Prostate gland (tissue), 2 donors: ENCODE results near the gene TEX52. TPM values are rescaled to one million over a fixed set of nuclear protein-coding genes. Genes with fewer than 3 reads are reported as not detected.

Source experiments
- DNase-seq: peaks from one replicate; pipeline ENCODE4 v3.0.0-alpha.2; 2019; ENCODE audit warnings: low spot score
- H3K27ac ChIP-seq, 2 donors: fragments of 200-600 bp; sonication (generic); 2 replicates each; pipeline ENCODE4 v1.5.1; 2017 to 2019
- H3K27me3 ChIP-seq: fragments of 200-600 bp; sonication (generic); replicated peaks from 2 replicates; pipeline ENCODE4 v1.5.1; 2019; ENCODE audit not compliant: insufficient read depth
- H3K36me3 ChIP-seq, 2 donors: fragments of 200-600 bp; sonication (generic); 1 replicate in 1 of 2; 2 replicates in 1 of 2; pipeline versions ENCODE4 v1.5.1 to v1.8.1; 2017 to 2019
- H3K4me1 ChIP-seq: fragments of 200-600 bp; sonication (generic); replicated peaks from 2 replicates; pipeline ENCODE4 v1.5.1; 2019
- H3K4me3 ChIP-seq, 2 donors: fragments of 200-600 bp; sonication (generic); 2 replicates each; pipeline ENCODE4 v1.5.1; 2017 to 2019
- H3K9me3 ChIP-seq: fragments of 200-600 bp; sonication (generic); 2 replicates; pipeline ENCODE4 v1.5.1; 2017
- POLR2A ChIP-seq: fragments of 450-650 bp; IDR thresholded peaks from one replicate; pipeline ENCODE4 v1.6.1; 2016; ENCODE audit warnings: antibody characterized with exemption, mild to moderate bottlenecking
- POLR2AphosphoS5 ChIP-seq: sonication (generic); formaldehyde crosslinking; IDR thresholded peaks from one replicate; pipeline ENCODE4 v1.6.1; 2017; ENCODE audit warnings: antibody characterized with exemption
- WGBS: methylation state at CpG from one replicate; pipeline ENCODE4 v1.1.5; 2018; 5-methylcytosine and 5-hydroxymethylcytosine counted together
- intact Hi-C: fragments of 100-400 bp; cut with DNase I; formaldehyde crosslinking; loops from one replicate; pipeline ENCODE4 v1.14.2; 2022
- total RNA-seq, 2 donors: library from RNA; depleted of rRNA; stranded (reverse); fragments of >200 nt; gene quantifications; one replicate each; pipeline ENCODE4 v1.1.0, GENCODE V29; 2016
- TF ChIP-seq, protein P1 (sequence below), 4 experiments: fragments of 200-600 bp in 2 of 4; fragments of 450-650 bp in 2 of 4; sonication (generic) in 2 of 4; IDR thresholded peaks; 1 replicate in 3 of 4; 2 replicates in 1 of 4; pipeline ENCODE4 v1.5.1; 2016 to 2019; ENCODE audit warnings: antibody characterized with exemption in 4 of 4, mild to moderate bottlenecking in 2 of 4, moderate library complexity in 2 of 4

The TEX52 gene
- total RNA-seq, 2 donors from 2014 or later = 0.85 TPM; not detected in 1

DNA sequence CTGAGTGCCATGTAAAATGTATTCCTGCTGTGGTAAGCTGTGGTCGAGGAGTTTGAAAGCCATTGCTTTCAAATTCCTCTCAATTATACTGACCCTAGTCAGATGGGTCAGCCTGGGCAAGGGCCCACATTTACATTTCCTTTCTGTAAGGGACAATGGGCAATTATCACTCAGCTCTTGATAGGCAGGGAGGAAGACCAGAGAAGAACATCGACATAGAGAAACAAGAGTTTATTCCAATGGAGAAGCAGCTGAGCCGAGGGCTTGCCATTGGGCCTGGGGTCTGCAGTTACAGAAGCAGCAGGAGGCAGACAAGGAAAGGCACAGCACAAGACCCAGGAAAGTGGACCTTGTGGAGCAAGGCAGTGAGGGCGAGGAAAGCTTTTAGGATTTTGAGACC, 31.7 kb downstream of the TEX52 start:
- WGBS = 63% methylated on average over 4 of the region's 4 CpGs
- intact Hi-C loops = no loop called here
- Histone ChIP-seq H3K4me1 (no peaks in the 10 kb centered on the region), H3K4me3 (no peak overlapping the region), H3K9me3 (no peaks in the 10 kb centered on the region), H3K36me3 (peaks cover 6 to 26% of the 10 kb centered on the region in 2 donors), H3K27ac (no peak overlapping the region), H3K27me3 (no peaks in the 10 kb centered on the region)
- DNase-seq = no peak
- TF ChIP-seq POLR2A (no peak), POLR2AphosphoS5 (no peak)
- TF ChIP-seq, protein P1, sequence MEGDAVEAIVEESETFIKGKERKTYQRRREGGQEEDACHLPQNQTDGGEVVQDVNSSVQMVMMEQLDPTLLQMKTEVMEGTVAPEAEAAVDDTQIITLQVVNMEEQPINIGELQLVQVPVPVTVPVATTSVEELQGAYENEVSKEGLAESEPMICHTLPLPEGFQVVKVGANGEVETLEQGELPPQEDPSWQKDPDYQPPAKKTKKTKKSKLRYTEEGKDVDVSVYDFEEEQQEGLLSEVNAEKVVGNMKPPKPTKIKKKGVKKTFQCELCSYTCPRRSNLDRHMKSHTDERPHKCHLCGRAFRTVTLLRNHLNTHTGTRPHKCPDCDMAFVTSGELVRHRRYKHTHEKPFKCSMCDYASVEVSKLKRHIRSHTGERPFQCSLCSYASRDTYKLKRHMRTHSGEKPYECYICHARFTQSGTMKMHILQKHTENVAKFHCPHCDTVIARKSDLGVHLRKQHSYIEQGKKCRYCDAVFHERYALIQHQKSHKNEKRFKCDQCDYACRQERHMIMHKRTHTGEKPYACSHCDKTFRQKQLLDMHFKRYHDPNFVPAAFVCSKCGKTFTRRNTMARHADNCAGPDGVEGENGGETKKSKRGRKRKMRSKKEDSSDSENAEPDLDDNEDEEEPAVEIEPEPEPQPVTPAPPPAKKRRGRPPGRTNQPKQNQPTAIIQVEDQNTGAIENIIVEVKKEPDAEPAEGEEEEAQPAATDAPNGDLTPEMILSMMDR (IDR thresholded peaks at IDR 0.05) = no peak

DNA sequence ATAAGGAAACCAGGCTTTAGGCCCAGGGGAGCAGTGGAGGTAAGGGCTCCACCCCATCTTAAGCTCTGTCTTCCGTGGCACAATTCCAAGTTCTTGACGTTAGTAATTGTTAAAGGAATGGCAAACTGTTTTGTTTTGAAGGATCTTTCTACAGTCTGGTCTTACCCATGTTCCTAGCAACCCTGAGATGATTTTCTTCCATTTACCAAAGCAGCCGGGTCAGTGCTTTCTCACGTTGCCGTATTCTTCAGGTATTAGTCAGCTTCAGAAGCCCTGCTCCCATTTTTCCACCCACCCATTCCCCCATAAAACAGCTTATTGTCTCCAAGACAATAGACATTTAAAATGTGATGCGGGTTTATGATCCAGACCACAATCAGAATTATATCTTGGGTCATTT, 32.3 kb downstream of the TEX52 start:
- WGBS = 68% methylated on average over 6 of the region's 6 CpGs
- no peak for DNase-seq
- no peak overlapping the region for H3K27ac ChIP-seq
- H3K4me1 ChIP-seq = no peaks in the 10 kb centered on the region
- intact Hi-C loops = no loop called here
- H3K27me3 ChIP-seq = no peaks in the 10 kb centered on the region
- no peak for TF ChIP-seq POLR2A
- TF ChIP-seq, protein P1 (IDR thresholded peaks at IDR 0.05) = no peak
- TF ChIP-seq POLR2AphosphoS5 = no peak
- H3K9me3 ChIP-seq = no peaks in the 10 kb centered on the region
- no peak overlapping the region for H3K4me3 ChIP-seq
- peaks cover 6 to 26% of the 10 kb centered on the region in 2 donors for H3K36me3 ChIP-seq

DNA sequence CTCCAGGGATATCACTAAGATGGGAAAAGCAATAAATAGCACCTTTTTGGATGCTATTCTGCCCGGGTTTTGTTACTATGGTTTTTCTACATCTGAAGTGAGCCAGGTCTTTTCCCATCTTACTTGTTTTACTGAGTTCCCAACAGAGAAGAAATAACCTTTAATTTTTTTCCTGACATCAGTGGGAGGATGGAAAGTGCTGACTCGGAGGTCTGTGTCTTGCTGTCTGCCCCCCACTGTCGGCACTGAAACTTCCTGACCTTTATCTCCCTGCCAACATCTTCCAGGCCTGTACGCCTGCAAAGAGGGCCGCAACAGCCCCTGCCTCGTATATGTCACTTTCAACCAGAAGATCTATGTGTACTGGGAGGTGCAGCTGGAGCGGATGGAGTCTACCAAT, 33.4 kb downstream of the TEX52 start:
- Histone ChIP-seq H3K4me3 (no peak overlapping the region), H3K9me3 (no peaks in the 10 kb centered on the region), H3K4me1 (no peaks in the 10 kb centered on the region), H3K36me3 (peaks cover 6 to 26% of the 10 kb centered on the region in 2 donors), H3K27me3 (no peaks in the 10 kb centered on the region), H3K27ac (no peak overlapping the region)
- intact Hi-C loops = no loop called here
- DNase-seq = no peak
- TF ChIP-seq POLR2AphosphoS5 (no peak), POLR2A (no peak)
- TF ChIP-seq, protein P1 (IDR thresholded peaks at IDR 0.05) = no peak
- 63% methylated on average over 7 of the region's 7 CpGs for WGBS

DNA sequence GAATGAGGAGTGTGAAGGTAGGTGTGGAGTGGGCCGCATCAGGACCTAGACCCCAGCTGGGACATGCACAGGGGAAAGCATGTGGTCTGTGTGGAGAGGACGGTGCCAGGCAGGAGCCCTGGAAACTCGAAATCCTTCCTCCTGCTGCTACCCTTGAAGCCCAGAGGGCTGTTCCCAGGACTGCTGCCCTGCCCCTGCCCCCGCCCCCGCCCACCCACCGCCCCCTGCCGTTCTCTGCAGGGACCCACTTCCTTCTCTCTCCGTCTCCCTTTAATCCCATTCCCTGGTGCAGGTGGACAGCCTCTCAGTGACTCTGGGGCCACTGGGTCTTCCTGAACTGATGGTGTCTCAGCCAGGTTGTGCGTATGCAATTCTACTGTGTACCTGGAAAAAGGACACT, 36.4 kb downstream of the TEX52 start:
- H3K4me3 ChIP-seq = no peak overlapping the region
- DNase-seq = no peak
- intact Hi-C loops = no loop called here
- TF ChIP-seq POLR2A (no peak), POLR2AphosphoS5 (no peak)
- TF ChIP-seq, protein P1 (IDR thresholded peaks at IDR 0.05) = no peak
- H3K27me3 ChIP-seq = no peaks in the 10 kb centered on the region
- peaks cover 6 to 25% of the 10 kb centered on the region in 2 donors for H3K36me3 ChIP-seq
- H3K4me1 ChIP-seq = no peaks in the 10 kb centered on the region
- H3K9me3 ChIP-seq = no peaks in the 10 kb centered on the region
- no peak overlapping the region for H3K27ac ChIP-seq
- WGBS = 85% methylated on average over 9 of the region's 9 CpGs

DNA sequence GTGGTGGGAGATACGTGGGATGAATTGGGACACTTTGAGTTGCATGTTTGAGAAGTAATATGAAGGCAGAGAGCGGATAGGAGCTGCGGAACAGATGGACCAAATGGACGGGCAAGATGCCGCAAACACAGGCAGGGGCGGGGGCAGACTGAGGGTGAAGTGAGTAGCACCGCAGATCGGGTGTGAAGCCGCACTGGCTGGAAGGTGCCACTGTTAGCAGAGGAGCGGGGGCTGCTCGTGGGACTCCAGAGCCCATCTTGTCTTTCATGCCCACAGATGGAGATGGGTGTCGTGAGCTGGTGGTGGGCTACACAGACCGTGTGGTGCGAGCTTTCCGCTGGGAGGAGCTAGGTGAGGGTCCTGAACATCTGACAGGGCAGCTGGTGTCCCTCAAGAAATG, 37.0 kb downstream of the TEX52 start:
- H3K27me3 ChIP-seq = no peaks in the 10 kb centered on the region
- no peak overlapping the region for H3K27ac ChIP-seq
- no peak overlapping the region for H3K4me3 ChIP-seq
- H3K4me1 ChIP-seq = no peaks in the 10 kb centered on the region
- H3K36me3 ChIP-seq = peaks cover 6 to 19% of the 10 kb centered on the region in 2 donors
- no peaks in the 10 kb centered on the region for H3K9me3 ChIP-seq
- no peak for DNase-seq
- intact Hi-C loops = no loop called here
- WGBS = 94% methylated on average over 15 of the region's 15 CpGs
- TF ChIP-seq POLR2AphosphoS5 = no peak
- TF ChIP-seq POLR2A = no peak
- TF ChIP-seq, protein P1 (IDR thresholded peaks at IDR 0.05) = no peak
